H1 (cell line): ENCODE data around the gene KLK8. TPM values are rescaled to one million over a fixed set of nuclear protein-coding genes. Genes with fewer than 3 reads are reported as not detected.

ENCODE experiments used
- CTCF ChIA-PET: fragments of 300-600 bp; sonication (Branson Sonifier 250); formaldehyde crosslinking; loops from one replicate; lab custom pipeline; 2021; ENCODE audit not compliant: partially characterized antibody; lab: Charles Lee
- POLR2A ChIA-PET: fragments of 300-600 bp; sonication (Branson Sonifier 250); formaldehyde crosslinking; loops from one replicate; lab custom pipeline; 2021; ENCODE audit warnings: inconsistent platforms; ENCODE audit not compliant: partially characterized antibody; lab: Charles Lee
- DNase-seq, 2 experiments: peaks; one replicate each; pipeline versions ENCODE4 v3.0.0 to v3.0.0-alpha.2; 2010 to 2022; ENCODE audit warnings: low spot score in 2 of 2, low read depth in 1 of 2, mixed read lengths in 1 of 2
- FAIRE-seq: peaks from 2 replicates; lab custom pipeline; 2011; peaks lifted over from hg19 to GRCh38; lab: Jason Lieb, UNC
- H2AFZ ChIP-seq: 2 replicates; pipeline ENCODE4 v1.8.1; 2012; ENCODE audit warnings: low read length, inconsistent platforms
- H2AK5ac ChIP-seq: 2 replicates; pipeline ENCODE4 v1.6.1; 2013; ENCODE audit warnings: low read depth, low read length
- H2BK120ac ChIP-seq: replicated peaks from 2 replicates; pipeline ENCODE3; 2013; ENCODE audit warnings: low read depth, low read length, inconsistent platforms
- H2BK12ac ChIP-seq: 2 replicates; pipeline ENCODE4 v1.6.1; 2013; ENCODE audit warnings: low read depth, low read length
- H2BK15ac ChIP-seq: 2 replicates; pipeline ENCODE4 v1.6.1; 2013; ENCODE audit warnings: low read length
- H2BK20ac ChIP-seq: 2 replicates; pipeline ENCODE4 v1.6.1; 2013; ENCODE audit warnings: low read length
- H2BK5ac ChIP-seq: 2 replicates; pipeline ENCODE4 v1.6.1; 2013; ENCODE audit warnings: low read depth, low read length
- H3K14ac ChIP-seq: 2 replicates; pipeline ENCODE4 v1.6.1; 2013; ENCODE audit warnings: inconsistent platforms; ENCODE audit not compliant: insufficient read length
- H3K18ac ChIP-seq: 2 replicates; pipeline ENCODE4 v1.6.1; 2013; ENCODE audit warnings: low read length; ENCODE audit errors: extremely low read depth
- H3K23ac ChIP-seq: 2 replicates; pipeline ENCODE4 v1.6.1; 2013; ENCODE audit warnings: inconsistent platforms; ENCODE audit not compliant: insufficient read length
- H3K23me2 ChIP-seq: 2 replicates; pipeline ENCODE4 v1.6.1; 2013; ENCODE audit warnings: low read depth, low read length
- H3K27ac ChIP-seq: 2 replicates; pipeline ENCODE4 v1.6.1; 2011; ENCODE audit warnings: low read depth, low read length, inconsistent platforms
- H3K27me3 ChIP-seq, 4 experiments: replicated peaks in 1 of 4; 1 replicate in 1 of 4; 2 replicates in 3 of 4; pipeline versions ENCODE4 v1.6.1 to v1.8.1; 2011 to 2013; ENCODE audit warnings: low read length in 3 of 4, mild to moderate bottlenecking in 3 of 4, inconsistent platforms in 2 of 4, mixed read lengths in 2 of 4, moderate library complexity in 1 of 4; ENCODE audit not compliant: control insufficient read depth in 3 of 4, insufficient read depth in 3 of 4; ENCODE audit errors: extremely low read depth in 1 of 4
- H3K36me3 ChIP-seq, 4 experiments: 2 replicates each; pipeline versions ENCODE4 v1.6.1 to v1.8.1; 2011 to 2013; ENCODE audit warnings: mild to moderate bottlenecking in 4 of 4, low read length in 3 of 4, moderate library complexity in 2 of 4, control low read depth in 1 of 4, inconsistent platforms in 1 of 4; ENCODE audit not compliant: insufficient read depth in 4 of 4, control insufficient read depth in 2 of 4
- H3K4ac ChIP-seq: replicated peaks from 2 replicates; pipeline ENCODE3; 2013; ENCODE audit warnings: low read length, low read depth, mixed read lengths, inconsistent platforms; ENCODE audit not compliant: insufficient read length
- H3K4me1 ChIP-seq, 4 experiments: replicated peaks in 1 of 4; 1 replicate in 1 of 4; 2 replicates in 3 of 4; pipeline versions ENCODE4 v1.6.1 to v1.8.1; 2011 to 2013; ENCODE audit warnings: low read length in 3 of 4, inconsistent platforms in 2 of 4, mixed read lengths in 1 of 4; ENCODE audit not compliant: insufficient read depth in 4 of 4, control insufficient read depth in 3 of 4
- H3K4me2 ChIP-seq, 2 experiments: 2 replicates each; pipeline versions ENCODE4 v1.6.1 to v1.8.1; 2011 to 2013; ENCODE audit warnings: low read depth in 2 of 2, low read length in 2 of 2, control low read depth in 1 of 2, inconsistent platforms in 1 of 2, mild to moderate bottlenecking in 1 of 2; ENCODE audit not compliant: insufficient read depth in 1 of 2
- H3K4me3 ChIP-seq, 4 experiments: fragments of 200-600, 300-600 bp in 1 of 4; sonication (generic), shearing (Covaris generic), sonication (Bioruptor Twin) in 1 of 4; 2 replicates each; pipeline versions ENCODE4 v1.5.1 to v1.8.1; 2011 to 2016; ENCODE audit warnings: low read length in 4 of 4, low read depth in 3 of 4, control low read depth in 2 of 4, inconsistent platforms in 2 of 4, mild to moderate bottlenecking in 2 of 4, mixed read lengths in 1 of 4, moderate library complexity in 1 of 4; ENCODE audit not compliant: insufficient read depth in 2 of 4; ENCODE audit errors: extremely low read depth in 1 of 4
- H3K56ac ChIP-seq: replicated peaks from 2 replicates; pipeline ENCODE3; 2013; ENCODE audit warnings: low read depth, mild to moderate bottlenecking, mixed read lengths, low read length, inconsistent platforms; ENCODE audit not compliant: insufficient read length
- H3K79me1 ChIP-seq: 2 replicates; pipeline ENCODE4 v1.6.1; 2013; ENCODE audit warnings: low read depth, low read length, control low read depth
- H3K79me2 ChIP-seq, 2 experiments: 2 replicates each; pipeline versions ENCODE4 v1.6.1 to v1.8.1; 2012 to 2013; ENCODE audit warnings: low read length in 2 of 2, mild to moderate bottlenecking in 2 of 2, inconsistent platforms in 1 of 2; ENCODE audit not compliant: insufficient read depth in 2 of 2, control insufficient read depth in 1 of 2
- H3K9ac ChIP-seq, 4 experiments: replicated peaks in 1 of 4; 1 replicate in 1 of 4; 2 replicates in 3 of 4; pipeline versions ENCODE4 v1.6.1 to v1.8.1; 2011 to 2013; ENCODE audit warnings: low read depth in 3 of 4, low read length in 3 of 4, control low read depth in 2 of 4, mild to moderate bottlenecking in 2 of 4, moderate library complexity in 2 of 4, inconsistent platforms in 1 of 4; ENCODE audit errors: extremely low read depth in 1 of 4
- H3K9me3 ChIP-seq, 2 experiments: 2 replicates each; pipeline versions ENCODE4 v1.6.1 to v1.8.1; 2012 to 2013; ENCODE audit warnings: mild to moderate bottlenecking in 2 of 2, moderate library complexity in 2 of 2, control low read depth in 1 of 2, inconsistent platforms in 1 of 2, low read depth in 1 of 2, low read length in 1 of 2, mixed read lengths in 1 of 2; ENCODE audit not compliant: insufficient read depth in 2 of 2
- H4K20me1 ChIP-seq, 2 experiments: replicated peaks in 1 of 2; 2 replicates each; pipeline versions ENCODE3 to v1.8.1; 2011 to 2013; ENCODE audit warnings: inconsistent platforms in 2 of 2, low read length in 2 of 2, mild to moderate bottlenecking in 1 of 2; ENCODE audit not compliant: insufficient read depth in 2 of 2, control insufficient read depth in 1 of 2
- H4K5ac ChIP-seq: 2 replicates; pipeline ENCODE4 v1.6.1; 2013; ENCODE audit warnings: low read length, low read depth, mixed read lengths, inconsistent platforms; ENCODE audit not compliant: insufficient read length
- H4K8ac ChIP-seq: 2 replicates; pipeline ENCODE4 v1.8.0; 2013; ENCODE audit warnings: mild to moderate bottlenecking, moderate library complexity, low read length, inconsistent platforms; ENCODE audit not compliant: insufficient read depth; ENCODE audit errors: extremely low read depth
- H4K91ac ChIP-seq: replicated peaks from 2 replicates; pipeline ENCODE3; 2013; ENCODE audit warnings: low read length, mixed read lengths, inconsistent platforms; ENCODE audit not compliant: insufficient read length
- ASH2L ChIP-seq: fragments of 200-600, 300-600 bp; sonication (generic); IDR thresholded peaks from one replicate; pipeline ENCODE4 v1.7.1; 2017; ENCODE audit warnings: low read length
- POLR2A ChIP-seq, 2 experiments: IDR thresholded peaks; 1 replicate in 1 of 2; 2 replicates in 1 of 2; pipeline ENCODE4 v1.6.1; 2011; ENCODE audit warnings: low read depth in 2 of 2, low read length in 2 of 2, mild to moderate bottlenecking in 2 of 2; ENCODE audit errors: control extremely low read depth in 1 of 2
- POLR2AphosphoS5 ChIP-seq: IDR thresholded peaks from 2 replicates; pipeline ENCODE4 v1.6.1; 2011; ENCODE audit warnings: low read depth, low read length
- TAF7 ChIP-seq: optimal IDR thresholded peaks from 2 replicates; pipeline ENCODE3; 2011; ENCODE audit warnings: low read depth, mild to moderate bottlenecking, inconsistent platforms, low read length, moderate library complexity, borderline replicate concordance
- WGBS, 2 experiments: shearing (Covaris generic) in 1 of 2; methylation state at CpG; one replicate each; pipeline versions ENCODE4 v1.1.6 to v1.1.7; 2013 to 2015; ENCODE audit warnings: low lambda C conversion rate in 2 of 2, mixed read lengths in 2 of 2, inconsistent platforms in 1 of 2, low coverage in 1 of 2, missing lambda C conversion rate in 1 of 2; ENCODE audit not compliant: insufficient replicate concordance in 2 of 2, insufficient coverage in 1 of 2, insufficient read length in 1 of 2; ENCODE audit errors: extremely low coverage in 1 of 2, missing lambda C conversion rate in 1 of 2; 5-methylcytosine and 5-hydroxymethylcytosine counted together
- polyA plus RNA-seq, 7 experiments: library from polyadenylated mRNA; depleted of rRNA in 3 of 7; stranded (reverse) in 5 of 7; unstranded in 2 of 7; fragments of >200 nt in 5 of 7; fragments of 200-250 nt in 2 of 7; gene quantifications; 1 replicate in 5 of 7; 2 replicates in 1 of 7; 4 replicates in 1 of 7; pipeline versions ENCODE4 v1.2.1 to v1.2.3, GENCODE V29; 2011 to 2013; ENCODE audit warnings: missing spikeins in 2 of 7, mixed read lengths in 2 of 7
- total RNA-seq: library from RNA; stranded (reverse); fragmentation: NEBNext Ultra II Directional; extraction: Animal tissue kit (Norgen Biotek cat#: 25700); gene quantifications from 2 replicates; pipeline ENCODE4 v1.2.1, GENCODE V29; 2021

KLK8 gene
- total and polyA plus RNA-seq, 2 of the 8 experiments (the other 6 are each of a cell fraction or from before 2014, with no cell fraction given) = 2.9 to 3.6 TPM

DNA sequence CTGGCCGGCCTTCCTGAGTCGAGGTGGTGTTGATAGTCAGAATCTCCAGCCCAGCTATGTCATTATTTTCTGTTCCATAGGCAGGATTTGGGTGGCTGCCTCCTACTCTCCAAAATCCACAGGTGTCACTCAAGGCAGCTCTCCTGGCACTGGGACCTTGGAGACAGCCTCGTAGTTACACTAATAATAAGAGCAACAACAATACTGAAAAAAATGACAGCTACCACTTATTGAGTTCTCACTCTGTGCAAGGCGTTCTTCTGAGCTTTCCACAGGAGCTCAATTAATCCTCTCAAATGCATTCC is 45.6 kb upstream of the KLK8 start:
- Histone ChIP-seq H3K56ac (peak overlapping the region; percentile 17), H2BK20ac (0 out of 2 replicates have a peak overlapping the region, but pooled peaks have one; percentile 34), H3K36me3 (no peaks in the 10 kb centered on the region), H3K18ac (peak overlapping the region; percentile 88), H2BK12ac (peak overlapping the region; percentile 84; the same call in 1 of the 2 replicates), H2AK5ac (0 out of 2 replicates have a peak overlapping the region, but pooled peaks have one; percentile 10), H3K79me2 (no peaks in the 10 kb centered on the region), H3K4ac (peak overlapping the region; percentile 41), H3K27me3 (no peaks in the 10 kb centered on the region), H3K4me2 (peak overlapping the region; percentile 53 to 76), H3K9ac (no peak overlapping the region; a peak in 3 of 7 replicates), H3K9me3 (peaks cover 0 to 2% of the 10 kb centered on the region in 2 experiments; a peak in 1 of 4 replicates), H3K4me1 (peaks cover 0 to 15% (median 7%) of the 10 kb centered on the region in 4 experiments; a peak in 4 of 7 replicates), H2BK5ac (peak overlapping the region; percentile 76; the same call in 1 of the 2 replicates), H4K8ac (no peak overlapping the region), H3K14ac (no peak overlapping the region), H4K91ac (peak overlapping the region; percentile 92), H2BK15ac (0 out of 2 replicates have a peak overlapping the region, but pooled peaks have one; percentile 21), H4K20me1 (no peaks in the 10 kb centered on the region), H3K23ac (no peak overlapping the region), H3K4me3 (peak overlapping the region in 2 of 4 experiments; percentile 12 to 38; a peak in 2 of 8 replicates), H4K5ac (peak overlapping the region; percentile 78), H2AFZ (no peak overlapping the region), H2BK120ac (peak overlapping the region; percentile 68), H3K23me2 (no peaks in the 10 kb centered on the region; the same call in 1 of the 2 replicates), H3K79me1 (no peaks in the 10 kb centered on the region), H3K27ac (peak overlapping the region; percentile 5; the same call in 1 of the 2 replicates)
- TF ChIP-seq TAF7 = no peak
- TF ChIP-seq ASH2L = peak; percentile 68
- TF ChIP-seq POLR2AphosphoS5 = peak; percentile 41; the same call in 1 of the 2 replicates
- peak in 1 of 2 experiments; percentile 39; a peak in 1 of 3 replicates for TF ChIP-seq POLR2A (IDR thresholded peaks at IDR 0.05; ENCODE audit: control extremely low read depth in 1 of 2, low read depth in 2 of 2, low read length in 2 of 2)
- 15% methylated on average over 4 of the region's 4 CpGs; no CpG with 5 or more reads in 1 of the 2 experiments for WGBS, 2 experiments
- FAIRE-seq (no peak), DNase-seq (no peak)
- CTCF ChIA-PET = interaction anchor here (1.0 to 6.7 kb wide), 5 partner anchors 20 to 52 kb away, joined by 3 to 54 read pairs (median 4); partner anchors contain the start of gene KLK10
- POLR2A ChIA-PET = interaction anchor here (0.6 to 1.0 kb wide), 4 partner anchors 9 to 30 kb away, joined by 3 to 5 read pairs (median 4); no protein-coding TSS in a partner anchor
